Measurements from ENCODE around the gene NTRK2.

Gene NTRK2

GRCh38 chr9:84988621-84989020, 319.1 kb downstream of the NTRK2 start:
- no peaks in the 10 kb centered on the region for H3K9me3 ChIP-seq (ENCODE audit: insufficient read depth, low read depth, low read length)
- H3K9me2 ChIP-seq (replicated peaks; ENCODE audit: low read depth, low read length), result no peaks in the 10 kb centered on the region
- no peaks in the 10 kb centered on the region for H3K27me3 ChIP-seq (ENCODE audit: insufficient read depth, low read length, poor library complexity, severe bottlenecking)
- TF ChIP-seq, protein P1, sequence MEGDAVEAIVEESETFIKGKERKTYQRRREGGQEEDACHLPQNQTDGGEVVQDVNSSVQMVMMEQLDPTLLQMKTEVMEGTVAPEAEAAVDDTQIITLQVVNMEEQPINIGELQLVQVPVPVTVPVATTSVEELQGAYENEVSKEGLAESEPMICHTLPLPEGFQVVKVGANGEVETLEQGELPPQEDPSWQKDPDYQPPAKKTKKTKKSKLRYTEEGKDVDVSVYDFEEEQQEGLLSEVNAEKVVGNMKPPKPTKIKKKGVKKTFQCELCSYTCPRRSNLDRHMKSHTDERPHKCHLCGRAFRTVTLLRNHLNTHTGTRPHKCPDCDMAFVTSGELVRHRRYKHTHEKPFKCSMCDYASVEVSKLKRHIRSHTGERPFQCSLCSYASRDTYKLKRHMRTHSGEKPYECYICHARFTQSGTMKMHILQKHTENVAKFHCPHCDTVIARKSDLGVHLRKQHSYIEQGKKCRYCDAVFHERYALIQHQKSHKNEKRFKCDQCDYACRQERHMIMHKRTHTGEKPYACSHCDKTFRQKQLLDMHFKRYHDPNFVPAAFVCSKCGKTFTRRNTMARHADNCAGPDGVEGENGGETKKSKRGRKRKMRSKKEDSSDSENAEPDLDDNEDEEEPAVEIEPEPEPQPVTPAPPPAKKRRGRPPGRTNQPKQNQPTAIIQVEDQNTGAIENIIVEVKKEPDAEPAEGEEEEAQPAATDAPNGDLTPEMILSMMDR (conservative IDR thresholded peaks at IDR 0.05; ENCODE audit: low read length), result no peak
- no peak for TF ChIP-seq EZH2phosphoT487 (IDR thresholded peaks at IDR 0.05; ENCODE audit: borderline replicate concordance)
- no peaks in the 10 kb centered on the region for H3K36me3 ChIP-seq (ENCODE audit: insufficient read depth, low read length)
- H3K4me3 ChIP-seq (ENCODE audit: low read length, poor library complexity, severe bottlenecking), result no peak overlapping the region
- H4K20me1 ChIP-seq (ENCODE audit: insufficient read depth, low read length, poor library complexity, severe bottlenecking), result no peaks in the 10 kb centered on the region
- no peaks in the 10 kb centered on the region for H3K79me2 ChIP-seq (ENCODE audit: insufficient read depth, low read length)
- no peaks in the 10 kb centered on the region for H3K4me1 ChIP-seq (ENCODE audit: insufficient read depth, low read length, poor library complexity, severe bottlenecking)
- H3F3A ChIP-seq (ENCODE audit: low read depth), result no peaks in the 10 kb centered on the region
- no peak overlapping the region for H3K4me2 ChIP-seq (ENCODE audit: low read depth, low read length, poor library complexity, severe bottlenecking)
- no peak overlapping the region for H3K9ac ChIP-seq (ENCODE audit: low read depth, low read length, poor library complexity, severe bottlenecking)
- H2AFZ ChIP-seq (ENCODE audit: low read length), result no peak overlapping the region

GRCh38 chr9:84990416-84990815, 320.9 kb downstream of the NTRK2 start:
- Histone ChIP-seq H3K9me3 (ENCODE audit: insufficient read depth, low read depth, low read length) (no peaks in the 10 kb centered on the region), H3K4me1 (ENCODE audit: insufficient read depth, low read length, poor library complexity, severe bottlenecking) (no peaks in the 10 kb centered on the region), H3K4me2 (ENCODE audit: low read depth, low read length, poor library complexity, severe bottlenecking) (no peak overlapping the region), H3K9me2 (replicated peaks; ENCODE audit: low read depth, low read length) (no peaks in the 10 kb centered on the region), H3K36me3 (ENCODE audit: insufficient read depth, low read length) (no peaks in the 10 kb centered on the region), H3K9ac (ENCODE audit: low read depth, low read length, poor library complexity, severe bottlenecking) (no peak overlapping the region), H4K20me1 (ENCODE audit: insufficient read depth, low read length, poor library complexity, severe bottlenecking) (no peaks in the 10 kb centered on the region), H3K27me3 (ENCODE audit: insufficient read depth, low read length, poor library complexity, severe bottlenecking) (no peaks in the 10 kb centered on the region), H2AFZ (ENCODE audit: low read length) (no peak overlapping the region), H3F3A (ENCODE audit: low read depth) (no peaks in the 10 kb centered on the region), H3K4me3 (ENCODE audit: low read length, poor library complexity, severe bottlenecking) (no peak overlapping the region), H3K79me2 (ENCODE audit: insufficient read depth, low read length) (no peaks in the 10 kb centered on the region)
- TF ChIP-seq EZH2phosphoT487 (IDR thresholded peaks at IDR 0.05; ENCODE audit: borderline replicate concordance), result no peak
- TF ChIP-seq, protein P1 (conservative IDR thresholded peaks at IDR 0.05; ENCODE audit: low read length), result no peak

GRCh38 chr9:84990850-84991513, 321.5 kb downstream of the NTRK2 start:
- Histone ChIP-seq H3F3A (ENCODE audit: low read depth) (no peaks in the 10 kb centered on the region), H3K4me2 (ENCODE audit: low read depth, low read length, poor library complexity, severe bottlenecking) (no peak overlapping the region), H3K9ac (ENCODE audit: low read depth, low read length, poor library complexity, severe bottlenecking) (no peak overlapping the region), H3K4me1 (ENCODE audit: insufficient read depth, low read length, poor library complexity, severe bottlenecking) (no peaks in the 10 kb centered on the region), H2AFZ (ENCODE audit: low read length) (no peak overlapping the region), H3K36me3 (ENCODE audit: insufficient read depth, low read length) (no peaks in the 10 kb centered on the region), H3K9me2 (replicated peaks; ENCODE audit: low read depth, low read length) (no peaks in the 10 kb centered on the region), H3K79me2 (ENCODE audit: insufficient read depth, low read length) (no peaks in the 10 kb centered on the region), H3K4me3 (ENCODE audit: low read length, poor library complexity, severe bottlenecking) (no peak overlapping the region), H4K20me1 (ENCODE audit: insufficient read depth, low read length, poor library complexity, severe bottlenecking) (no peaks in the 10 kb centered on the region), H3K27me3 (ENCODE audit: insufficient read depth, low read length, poor library complexity, severe bottlenecking) (no peaks in the 10 kb centered on the region), H3K9me3 (ENCODE audit: insufficient read depth, low read depth, low read length) (no peaks in the 10 kb centered on the region)
- TF ChIP-seq, protein P1 (conservative IDR thresholded peaks at IDR 0.05; ENCODE audit: low read length), result no peak

Data from Loucy (cell line).